ENCODE data around the gene ETFA.

DNA sequence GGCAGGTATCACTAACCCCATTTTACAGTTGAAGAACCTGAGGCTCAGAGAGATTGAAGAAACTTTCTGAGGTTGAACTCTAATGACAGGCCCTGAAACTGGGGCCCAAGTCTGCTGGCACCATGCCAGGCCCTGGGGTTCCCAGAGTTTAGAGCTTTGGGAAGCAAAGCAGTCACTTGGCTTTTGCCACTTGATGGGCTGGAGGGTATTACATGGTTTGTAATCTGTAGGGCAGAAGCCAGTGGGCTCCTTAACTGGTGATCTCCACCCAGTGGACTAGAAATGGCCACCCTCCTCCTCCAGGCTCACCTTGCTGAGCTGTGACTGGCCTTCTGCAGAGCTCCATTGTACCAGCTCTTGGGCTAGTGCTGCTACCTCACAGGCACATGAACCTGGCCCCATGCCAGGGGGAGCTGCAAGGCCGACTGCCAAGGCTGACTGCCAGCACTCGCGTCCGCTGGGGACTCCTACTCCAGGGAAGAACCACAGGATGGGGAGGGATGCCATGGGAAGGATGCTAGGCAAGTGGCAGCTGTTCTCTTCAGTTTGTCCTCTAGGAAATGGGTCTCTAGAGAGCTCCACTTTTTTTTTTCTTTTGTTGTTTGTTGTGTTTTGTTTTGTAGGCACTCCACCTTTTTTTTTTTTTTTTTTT, 104.8 kb downstream of the ETFA start:
- TF ChIP-seq CTCF (IDR thresholded peaks at IDR 0.05) (no peak), ZFX (IDR thresholded peaks at IDR 0.05; ENCODE audit: borderline replicate concordance) (no peak)
